ENCODE measurements around the gene NEUROG3. TPM values are rescaled to one million over a fixed set of nuclear protein-coding genes. Genes with fewer than 3 reads are reported as not detected.

Gene NEUROG3
- total RNA-seq, 1 donor from 2014 or later = not detected

DNA sequence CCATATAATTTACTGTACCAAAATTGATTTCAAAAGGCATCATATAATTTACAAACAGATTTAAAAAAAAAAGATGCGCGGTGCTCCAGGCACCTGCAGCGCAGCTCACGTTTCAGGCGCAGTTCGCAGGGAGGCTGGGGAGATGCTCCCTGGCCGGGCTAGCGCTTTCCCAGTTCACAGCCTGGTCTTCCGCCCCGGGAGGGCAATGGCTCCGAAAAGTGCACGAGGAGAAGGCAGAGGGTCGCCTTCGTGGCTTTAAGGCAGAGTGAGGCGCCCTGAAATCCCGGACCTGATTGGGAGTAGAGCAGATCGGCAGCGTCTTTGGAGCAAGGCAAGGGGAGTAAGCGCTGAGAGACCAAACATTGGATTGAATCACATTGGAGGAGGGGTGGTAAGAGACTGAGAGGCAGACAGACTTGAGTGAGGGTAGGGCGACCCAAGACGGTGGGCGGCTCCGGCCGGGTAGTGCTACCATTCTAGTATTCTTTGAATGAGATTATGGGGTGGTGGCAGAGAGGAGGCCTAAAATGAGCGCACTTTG lies 1.5 kb downstream of the NEUROG3 start:
- DNase-seq = no peak
- peak overlapping the region; percentile 52 for H3K4me3 ChIP-seq
- peaks cover 100% of the 10 kb centered on the region for H3K27me3 ChIP-seq (ENCODE audit: low read depth)
- peaks cover 30% of the 10 kb centered on the region for H3K4me1 ChIP-seq
- TF ChIP-seq, protein P1, sequence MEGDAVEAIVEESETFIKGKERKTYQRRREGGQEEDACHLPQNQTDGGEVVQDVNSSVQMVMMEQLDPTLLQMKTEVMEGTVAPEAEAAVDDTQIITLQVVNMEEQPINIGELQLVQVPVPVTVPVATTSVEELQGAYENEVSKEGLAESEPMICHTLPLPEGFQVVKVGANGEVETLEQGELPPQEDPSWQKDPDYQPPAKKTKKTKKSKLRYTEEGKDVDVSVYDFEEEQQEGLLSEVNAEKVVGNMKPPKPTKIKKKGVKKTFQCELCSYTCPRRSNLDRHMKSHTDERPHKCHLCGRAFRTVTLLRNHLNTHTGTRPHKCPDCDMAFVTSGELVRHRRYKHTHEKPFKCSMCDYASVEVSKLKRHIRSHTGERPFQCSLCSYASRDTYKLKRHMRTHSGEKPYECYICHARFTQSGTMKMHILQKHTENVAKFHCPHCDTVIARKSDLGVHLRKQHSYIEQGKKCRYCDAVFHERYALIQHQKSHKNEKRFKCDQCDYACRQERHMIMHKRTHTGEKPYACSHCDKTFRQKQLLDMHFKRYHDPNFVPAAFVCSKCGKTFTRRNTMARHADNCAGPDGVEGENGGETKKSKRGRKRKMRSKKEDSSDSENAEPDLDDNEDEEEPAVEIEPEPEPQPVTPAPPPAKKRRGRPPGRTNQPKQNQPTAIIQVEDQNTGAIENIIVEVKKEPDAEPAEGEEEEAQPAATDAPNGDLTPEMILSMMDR (IDR thresholded peaks at IDR 0.05; ENCODE audit: borderline replicate concordance) = no peak
- H3K9me3 ChIP-seq (replicated peaks) = no peaks in the 10 kb centered on the region
- intact Hi-C loops (cut with micrococcal nuclease) = no loop called here
- H3K27ac ChIP-seq (replicated peaks) = no peak overlapping the region
- no peaks in the 10 kb centered on the region for H3K36me3 ChIP-seq

DNA sequence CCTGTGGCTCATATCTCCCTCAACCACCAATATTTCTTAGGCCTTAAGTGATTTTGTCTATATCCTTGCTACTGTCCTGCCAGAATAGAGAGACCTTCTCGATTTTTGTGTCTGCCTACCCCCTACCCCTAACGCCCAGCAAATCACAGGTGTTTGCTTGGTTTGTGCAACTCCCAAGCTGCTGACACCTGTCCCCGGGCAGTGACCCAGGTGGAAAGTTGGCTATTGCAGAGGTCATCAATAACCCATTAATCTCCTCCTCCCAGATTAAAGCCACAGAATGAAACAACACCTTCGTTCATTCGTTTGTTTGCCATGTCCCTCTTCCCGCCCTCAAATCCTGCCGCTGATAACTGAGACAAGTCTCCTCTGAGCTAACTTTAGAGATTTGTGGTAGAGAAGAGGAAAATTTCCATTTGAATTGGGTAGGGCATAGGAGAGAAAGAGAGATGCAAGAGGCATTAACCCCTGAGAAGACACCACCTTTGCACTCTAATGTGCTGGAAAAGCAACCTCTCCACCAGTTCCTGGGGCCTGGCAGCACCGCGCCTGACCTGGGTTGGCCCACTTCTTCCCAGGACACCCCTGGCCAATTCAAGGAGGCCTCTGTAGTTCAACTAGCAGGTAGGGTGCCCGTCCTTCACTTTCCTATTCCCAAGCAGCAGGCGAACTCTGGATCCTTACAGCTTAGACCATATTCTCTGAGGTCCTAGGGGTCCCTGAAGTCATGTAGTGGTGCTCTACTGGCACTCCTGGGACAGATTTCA lies 3.0 kb downstream of the NEUROG3 start:
- TF ChIP-seq, protein P1 (IDR thresholded peaks at IDR 0.05; ENCODE audit: borderline replicate concordance) = no peak
- Histone ChIP-seq H3K27me3 (ENCODE audit: low read depth) (peaks cover 100% of the 10 kb centered on the region), H3K27ac (replicated peaks) (no peak overlapping the region), H3K4me3 (no peak overlapping the region), H3K36me3 (no peaks in the 10 kb centered on the region), H3K9me3 (replicated peaks) (no peaks in the 10 kb centered on the region), H3K4me1 (peaks cover 30% of the 10 kb centered on the region)
- DNase-seq = no peak
- intact Hi-C loops (cut with micrococcal nuclease) = no loop called here

GRCh38 chr10:69569396-69569934 lies 3.8 kb downstream of the NEUROG3 start:
- no peaks in the 10 kb centered on the region for H3K36me3 ChIP-seq
- H3K27me3 ChIP-seq (ENCODE audit: low read depth) = peaks cover 100% of the 10 kb centered on the region
- intact Hi-C loops (cut with micrococcal nuclease) = no loop called here
- H3K4me3 ChIP-seq = no peak overlapping the region
- H3K9me3 ChIP-seq (replicated peaks) = no peaks in the 10 kb centered on the region
- peaks cover 25% of the 10 kb centered on the region for H3K4me1 ChIP-seq
- TF ChIP-seq, protein P1 (IDR thresholded peaks at IDR 0.05; ENCODE audit: borderline replicate concordance) = no peak
- H3K27ac ChIP-seq (replicated peaks) = no peak overlapping the region
- DNase-seq = no peak

DNA sequence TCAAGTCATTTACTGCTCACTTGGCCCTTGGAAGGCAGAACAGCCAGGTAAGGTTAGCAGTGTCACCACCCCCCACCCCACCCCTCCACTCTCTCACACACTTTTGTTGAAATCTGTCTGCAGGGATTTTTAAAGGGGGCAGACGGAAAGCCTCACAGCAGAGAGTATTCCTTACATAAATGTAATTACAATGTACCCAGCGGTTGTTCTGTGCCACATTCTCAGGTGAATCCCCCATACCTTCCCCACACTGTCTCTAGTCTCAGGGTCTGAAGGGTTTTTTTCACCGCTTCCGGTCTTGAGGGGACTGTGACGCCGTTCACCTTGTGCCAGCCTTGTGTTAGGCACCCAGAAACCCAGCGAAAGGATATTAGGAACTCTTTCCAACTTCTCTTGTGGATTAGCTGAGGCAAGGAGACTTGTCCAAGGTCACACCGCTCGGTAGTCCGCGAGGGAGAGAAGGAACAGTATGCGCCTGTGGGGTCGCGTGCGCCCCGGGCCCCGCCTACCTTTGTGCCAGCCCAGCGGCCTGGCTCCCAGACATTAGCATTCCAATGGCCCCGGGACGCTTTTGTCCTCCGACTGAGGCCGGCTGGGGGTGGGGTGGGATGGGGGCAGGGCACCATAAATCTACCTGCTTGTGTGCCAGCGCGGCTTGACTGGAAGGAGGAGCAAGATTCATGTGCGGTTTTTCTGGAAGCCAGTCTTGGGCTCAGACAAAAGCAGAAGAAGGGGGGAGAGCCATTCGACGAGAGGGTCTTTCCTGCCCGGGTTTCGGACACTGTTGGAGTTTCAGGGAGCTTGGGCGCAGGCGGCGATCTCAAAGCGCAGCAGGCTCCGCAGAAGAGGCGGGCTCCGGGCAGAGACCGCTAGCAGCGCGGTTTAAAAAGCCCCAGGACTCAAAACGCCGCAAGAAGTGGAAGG lies 4.5 kb downstream of the NEUROG3 start:
- Histone ChIP-seq H3K36me3 (no peaks in the 10 kb centered on the region), H3K27me3 (ENCODE audit: low read depth) (peaks cover 100% of the 10 kb centered on the region), H3K4me1 (peaks cover 20% of the 10 kb centered on the region), H3K9me3 (replicated peaks) (no peaks in the 10 kb centered on the region), H3K27ac (replicated peaks) (no peak overlapping the region), H3K4me3 (no peak overlapping the region)
- TF ChIP-seq, protein P1 (IDR thresholded peaks at IDR 0.05; ENCODE audit: borderline replicate concordance) = no peak
- DNase-seq = no peak
- intact Hi-C loops (cut with micrococcal nuclease) = no loop called here

DNA sequence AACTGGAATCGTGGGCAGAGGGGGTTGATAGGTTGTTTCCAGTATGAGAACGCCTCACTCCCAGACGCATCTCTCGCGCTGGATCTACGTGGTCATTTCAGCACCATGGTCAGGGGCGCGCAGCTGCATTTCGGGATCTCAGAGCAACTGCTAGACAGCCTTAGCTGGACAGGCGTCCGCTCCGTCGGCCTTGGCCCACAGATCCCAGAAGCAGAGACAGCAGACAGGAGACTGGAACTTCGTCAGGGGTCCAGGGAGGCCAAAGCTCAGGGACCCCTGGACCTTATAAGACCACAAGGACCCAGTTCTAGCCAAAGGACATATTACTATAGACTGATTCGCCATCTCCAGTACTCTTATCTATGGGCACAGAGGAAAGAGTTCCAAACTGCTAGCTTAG lies 5.3 kb downstream of the NEUROG3 start:
- H3K27me3 ChIP-seq (ENCODE audit: low read depth) = peaks cover 95% of the 10 kb centered on the region
- DNase-seq = peak; percentile 33
- intact Hi-C loops (cut with micrococcal nuclease) = no loop called here

More for the DNA sequence above, 5.3 kb downstream of the NEUROG3 start:
- Histone ChIP-seq H3K36me3 (no peaks in the 10 kb centered on the region), H3K4me1 (peaks cover 12% of the 10 kb centered on the region), H3K4me3 (no peak overlapping the region), H3K9me3 (replicated peaks) (no peaks in the 10 kb centered on the region), H3K27ac (replicated peaks) (no peak overlapping the region)
- TF ChIP-seq, protein P1 (IDR thresholded peaks at IDR 0.05; ENCODE audit: borderline replicate concordance) = no peak

All from left ventricle myocardium inferior (tissue), 1 donor.